NT2/D1 (cell line): ENCODE measurements around the gene C16orf96.

Experiments
- DNase-seq: peaks from one replicate; pipeline ENCODE4 v3.0.0-alpha.2; 2011; ENCODE audit warnings: low read depth, low spot score
- H3K27me3 ChIP-seq: 2 replicates; pipeline ENCODE4 v1.6.0; 2011; ENCODE audit warnings: mild to moderate bottlenecking; ENCODE audit not compliant: insufficient read length, insufficient read depth
- H3K36me3 ChIP-seq: 2 replicates; pipeline ENCODE4 v1.6.1; 2011; ENCODE audit warnings: mild to moderate bottlenecking, low read length, mixed read lengths; ENCODE audit not compliant: insufficient read depth, insufficient read length
- H3K4me1 ChIP-seq: 2 replicates; pipeline ENCODE4 v1.5.1; 2011; ENCODE audit not compliant: insufficient read depth, insufficient read length
- H3K4me3 ChIP-seq: 2 replicates; pipeline ENCODE4 v1.5.1; 2011; ENCODE audit warnings: low read depth; ENCODE audit not compliant: insufficient read length
- H3K9ac ChIP-seq: 2 replicates; pipeline ENCODE4 v1.6.0; 2011; ENCODE audit warnings: low read depth; ENCODE audit not compliant: insufficient read length
- H3K9me3 ChIP-seq: 2 replicates; pipeline ENCODE4 v1.5.1; 2011; ENCODE audit warnings: mild to moderate bottlenecking, low read length; ENCODE audit not compliant: insufficient read depth
- SUZ12 ChIP-seq: IDR thresholded peaks from 2 replicates; pipeline ENCODE4 v1.6.1; 2011; ENCODE audit not compliant: insufficient read length, insufficient read depth; ENCODE audit errors: extremely low read depth
- YY1 ChIP-seq: IDR thresholded peaks from 2 replicates; pipeline ENCODE4 v1.6.1; 2011; ENCODE audit not compliant: insufficient read length, insufficient read depth
- ZNF274 ChIP-seq: IDR thresholded peaks from 2 replicates; pipeline ENCODE4 v1.6.1; 2011; ENCODE audit warnings: mild to moderate bottlenecking, low read depth, low read length

Gene C16orf96

DNA sequence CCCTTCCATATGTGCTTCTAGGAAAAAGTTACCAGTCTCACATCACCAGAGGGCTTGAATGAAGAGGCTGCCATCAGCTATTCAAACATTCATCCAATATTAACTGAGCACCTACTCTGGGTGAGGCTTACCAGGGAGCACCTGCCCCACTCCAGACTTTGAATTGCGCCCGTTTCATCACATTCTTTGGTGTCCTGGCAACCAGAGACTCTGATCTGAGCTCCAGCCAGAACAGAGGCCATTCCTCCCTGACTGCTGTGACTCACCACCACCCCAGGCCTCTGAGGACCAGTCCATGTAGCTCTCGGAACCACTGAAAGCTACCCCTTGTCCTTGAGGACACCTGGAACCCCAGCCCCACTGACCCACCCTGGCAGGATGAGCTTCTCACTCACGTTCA is at the start of gene C16orf96:
C16orf96 (plus strand) TSS at position 229 of the 400 bp plus-strand sequence; CDS start at position 379, 150 bp downstream.
- no peak for DNase-seq
- Histone ChIP-seq H3K4me3 (no peak within 1 kb of the TSS), H3K9me3 (no peaks in the 10 kb centered on the region), H3K4me1 (peaks cover 4% of the 10 kb centered on the region), H3K36me3 (no peaks in the 10 kb centered on the region), H3K9ac (peak within 1 kb of the TSS; percentile 13), H3K27me3 (no peaks in the 10 kb centered on the region)
- TF ChIP-seq SUZ12 (no peak), ZNF274 (no peak), YY1 (no peak)

DNA sequence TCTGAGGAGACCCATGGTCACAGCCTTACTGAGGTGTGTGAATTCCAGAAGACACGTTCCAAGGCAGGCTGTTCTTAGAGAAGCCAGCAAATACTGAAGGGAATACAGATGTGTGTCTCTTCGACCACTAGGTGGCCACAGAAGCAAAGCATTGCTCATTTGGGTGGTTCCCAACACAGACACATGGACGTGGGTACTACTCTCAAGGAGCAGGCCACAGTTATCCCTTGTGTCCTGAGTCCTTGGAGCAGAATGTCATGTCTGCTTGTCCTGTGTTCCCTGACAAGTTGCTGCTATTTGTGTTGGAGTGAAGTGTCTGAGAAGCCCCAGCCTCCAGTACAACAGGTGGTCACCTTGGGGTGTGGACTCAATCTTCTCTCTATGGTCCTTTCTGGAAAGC is 49.7 kb upstream of the C16orf96 start:
- DNase-seq = peak; percentile 61
- Histone ChIP-seq H3K9ac (no peak overlapping the region), H3K4me1 (peaks cover 12% of the 10 kb centered on the region), H3K9me3 (no peaks in the 10 kb centered on the region), H3K36me3 (peaks cover 63% of the 10 kb centered on the region), H3K27me3 (no peaks in the 10 kb centered on the region), H3K4me3 (no peak overlapping the region)
- no peak for TF ChIP-seq SUZ12
- no peak for TF ChIP-seq ZNF274
- TF ChIP-seq YY1 = no peak

DNA sequence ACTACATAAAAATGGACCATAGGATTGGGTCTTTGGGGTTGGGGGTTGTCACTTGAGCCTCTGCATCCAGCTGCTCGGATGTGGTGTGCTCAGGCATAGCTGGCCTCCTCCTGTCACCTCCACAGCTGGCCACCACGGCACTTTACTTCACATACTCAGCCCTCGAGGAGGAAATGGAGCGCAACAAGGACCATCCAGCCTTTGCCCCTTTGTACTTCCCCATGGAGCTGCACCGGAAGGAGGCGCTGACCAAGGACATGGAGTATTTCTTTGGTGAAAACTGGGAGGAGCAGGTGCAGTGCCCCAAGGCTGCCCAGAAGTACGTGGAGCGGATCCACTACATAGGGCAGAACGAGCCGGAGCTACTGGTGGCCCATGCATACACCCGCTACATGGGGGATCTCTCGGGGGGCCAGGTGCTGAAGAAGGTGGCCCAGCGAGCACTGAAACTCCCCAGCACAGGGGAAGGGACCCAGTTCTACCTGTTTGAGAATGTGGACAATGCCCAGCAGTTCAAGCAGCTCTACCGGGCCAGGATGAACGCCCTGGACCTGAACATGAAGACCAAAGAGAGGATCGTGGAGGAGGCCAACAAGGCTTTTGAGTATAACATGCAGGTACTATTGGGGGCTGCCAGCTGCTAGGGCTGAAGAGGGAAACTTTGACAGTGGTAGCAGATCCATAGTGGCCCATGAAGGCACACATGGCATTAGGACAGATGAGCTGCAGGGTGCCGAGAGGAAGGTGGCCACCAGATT is 48.4 kb upstream of the C16orf96 start:
- Histone ChIP-seq H3K4me3 (no peak overlapping the region), H3K9ac (no peak overlapping the region), H3K9me3 (no peaks in the 10 kb centered on the region), H3K27me3 (no peaks in the 10 kb centered on the region), H3K36me3 (peaks cover 76% of the 10 kb centered on the region), H3K4me1 (peaks cover 12% of the 10 kb centered on the region)
- TF ChIP-seq SUZ12 = no peak
- TF ChIP-seq YY1 = no peak
- no peak for TF ChIP-seq ZNF274
- no peak for DNase-seq

DNA sequence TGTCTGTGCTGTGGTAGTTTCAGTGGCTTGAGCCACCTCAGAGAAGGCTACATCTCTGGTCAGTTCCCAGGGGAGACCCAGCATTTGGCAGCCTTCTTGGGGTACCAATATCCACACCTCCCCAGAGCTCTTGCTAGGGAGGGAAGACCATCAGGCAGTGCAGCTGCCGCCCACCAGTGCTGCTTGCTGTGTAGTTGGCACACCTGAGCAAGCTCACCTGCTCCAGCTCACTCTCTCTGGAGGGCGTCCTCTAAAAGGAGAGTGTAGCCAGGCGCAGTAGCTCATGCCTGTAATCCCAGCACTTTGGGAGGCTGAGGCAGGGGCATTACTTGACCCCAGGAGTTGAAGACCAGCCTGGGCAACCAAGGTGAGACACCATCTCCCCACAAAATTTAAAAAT is 47.3 kb upstream of the C16orf96 start:
- no peak for DNase-seq
- TF ChIP-seq YY1 (no peak), ZNF274 (no peak), SUZ12 (no peak)

DNA sequence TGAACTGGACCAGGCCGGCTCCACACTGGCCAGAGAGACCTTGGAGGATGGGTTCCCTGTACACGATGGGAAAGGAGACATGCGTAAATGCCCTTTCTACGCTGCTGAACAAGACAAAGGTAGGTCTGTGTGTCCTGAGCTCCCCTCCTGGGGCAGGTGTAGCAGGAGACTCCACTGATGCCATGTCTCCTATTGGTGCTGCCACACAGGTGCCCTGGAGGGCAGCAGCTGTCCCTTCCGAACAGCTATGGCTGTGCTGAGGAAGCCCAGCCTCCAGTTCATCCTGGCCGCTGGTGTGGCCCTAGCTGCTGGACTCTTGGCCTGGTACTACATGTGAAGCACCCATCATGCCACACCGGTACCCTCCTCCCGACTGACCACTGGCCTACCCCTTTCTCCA is 46.7 kb upstream of the C16orf96 start:
- no peak overlapping the region for H3K4me3 ChIP-seq
- DNase-seq = no peak
- no peak for TF ChIP-seq SUZ12
- peaks cover 92% of the 10 kb centered on the region for H3K36me3 ChIP-seq
- H3K9me3 ChIP-seq = no peaks in the 10 kb centered on the region
- H3K9ac ChIP-seq = no peak overlapping the region
- H3K4me1 ChIP-seq = peaks cover 8% of the 10 kb centered on the region
- H3K27me3 ChIP-seq = no peaks in the 10 kb centered on the region

More for the DNA sequence above, 47.3 kb upstream of the C16orf96 start:
- H3K9me3 ChIP-seq = no peaks in the 10 kb centered on the region
- peaks cover 86% of the 10 kb centered on the region for H3K36me3 ChIP-seq
- H3K4me3 ChIP-seq = no peak overlapping the region
- H3K4me1 ChIP-seq = peaks cover 11% of the 10 kb centered on the region
- no peak overlapping the region for H3K9ac ChIP-seq
- H3K27me3 ChIP-seq = no peaks in the 10 kb centered on the region

DNA sequence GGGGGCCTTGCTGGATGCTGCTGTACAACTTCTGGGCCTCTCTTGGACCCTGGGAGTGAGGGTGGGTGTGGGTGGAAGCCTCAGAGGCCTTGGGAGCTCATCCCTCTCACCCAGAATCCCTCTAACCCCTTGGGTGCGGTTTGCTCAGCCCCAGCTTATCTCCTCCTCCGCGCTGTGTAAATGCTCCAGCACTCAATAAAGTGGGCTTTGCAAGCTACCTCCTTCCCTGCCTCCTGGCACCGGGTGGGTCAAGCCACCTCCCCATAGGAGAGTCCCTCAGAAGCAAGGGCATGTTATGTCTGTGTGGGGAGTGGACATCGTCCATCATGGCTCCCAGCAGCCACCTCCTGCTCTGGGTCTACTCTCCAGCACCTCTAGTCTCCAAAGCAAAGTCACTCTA is 46.0 kb upstream of the C16orf96 start:
- Histone ChIP-seq H3K36me3 (peaks cover 97% of the 10 kb centered on the region), H3K27me3 (no peaks in the 10 kb centered on the region), H3K4me1 (peaks cover 6% of the 10 kb centered on the region), H3K9ac (no peak overlapping the region), H3K4me3 (no peak overlapping the region), H3K9me3 (no peaks in the 10 kb centered on the region)
- no peak for TF ChIP-seq ZNF274
- no peak for TF ChIP-seq YY1
- TF ChIP-seq SUZ12 = no peak
- DNase-seq = no peak

DNA sequence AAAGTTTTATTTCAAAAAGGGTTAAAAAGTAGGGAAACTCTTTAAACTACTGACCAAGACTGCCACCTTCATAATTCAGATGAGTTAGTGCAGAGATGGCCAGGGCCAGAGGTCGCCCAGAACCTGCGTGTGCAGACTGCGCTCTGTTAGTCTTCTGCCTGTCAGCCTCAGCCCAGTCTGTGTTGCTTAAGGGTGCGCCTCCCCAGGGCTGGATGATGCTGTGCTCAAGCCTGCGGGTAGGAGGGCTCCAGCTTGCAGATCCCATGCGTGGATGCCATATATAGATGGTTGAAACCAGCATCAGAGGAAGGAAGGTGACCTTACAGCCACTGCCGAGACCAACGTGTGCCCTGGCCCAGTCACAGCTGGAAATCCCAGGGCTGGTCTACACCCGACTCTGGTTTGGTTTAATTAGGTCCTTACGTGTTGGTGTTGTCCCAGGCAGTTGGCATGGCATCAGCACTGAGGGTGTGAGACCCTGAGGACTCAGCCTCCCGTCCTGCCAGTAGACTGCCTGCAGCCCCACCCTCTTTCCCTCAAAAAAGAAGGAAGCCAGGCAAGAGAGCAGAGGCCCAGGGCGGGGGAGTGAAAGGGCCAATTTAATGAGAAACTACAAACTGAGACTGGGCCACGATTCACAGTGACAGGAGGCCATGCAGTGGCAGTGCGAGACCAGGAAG is 45.3 kb upstream of the C16orf96 start:
- H3K9ac ChIP-seq = peak overlapping the region; percentile 0
- H3K4me1 ChIP-seq = peaks cover 6% of the 10 kb centered on the region
- no peaks in the 10 kb centered on the region for H3K27me3 ChIP-seq
- peaks cover 90% of the 10 kb centered on the region for H3K36me3 ChIP-seq
- H3K9me3 ChIP-seq = no peaks in the 10 kb centered on the region
- no peak overlapping the region for H3K4me3 ChIP-seq
- DNase-seq = no peak
- TF ChIP-seq ZNF274 (no peak), SUZ12 (no peak), YY1 (no peak)
